AG08395 (cell line): ENCODE data around the gene FNTB.

Experiments
- DNase-seq: peaks from one replicate; pipeline ENCODE4 v3.0.0; 2012; ENCODE audit warnings: mixed read lengths, low spot score

The FNTB gene, protein sequence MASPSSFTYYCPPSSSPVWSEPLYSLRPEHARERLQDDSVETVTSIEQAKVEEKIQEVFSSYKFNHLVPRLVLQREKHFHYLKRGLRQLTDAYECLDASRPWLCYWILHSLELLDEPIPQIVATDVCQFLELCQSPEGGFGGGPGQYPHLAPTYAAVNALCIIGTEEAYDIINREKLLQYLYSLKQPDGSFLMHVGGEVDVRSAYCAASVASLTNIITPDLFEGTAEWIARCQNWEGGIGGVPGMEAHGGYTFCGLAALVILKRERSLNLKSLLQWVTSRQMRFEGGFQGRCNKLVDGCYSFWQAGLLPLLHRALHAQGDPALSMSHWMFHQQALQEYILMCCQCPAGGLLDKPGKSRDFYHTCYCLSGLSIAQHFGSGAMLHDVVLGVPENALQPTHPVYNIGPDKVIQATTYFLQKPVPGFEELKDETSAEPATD

DNA sequence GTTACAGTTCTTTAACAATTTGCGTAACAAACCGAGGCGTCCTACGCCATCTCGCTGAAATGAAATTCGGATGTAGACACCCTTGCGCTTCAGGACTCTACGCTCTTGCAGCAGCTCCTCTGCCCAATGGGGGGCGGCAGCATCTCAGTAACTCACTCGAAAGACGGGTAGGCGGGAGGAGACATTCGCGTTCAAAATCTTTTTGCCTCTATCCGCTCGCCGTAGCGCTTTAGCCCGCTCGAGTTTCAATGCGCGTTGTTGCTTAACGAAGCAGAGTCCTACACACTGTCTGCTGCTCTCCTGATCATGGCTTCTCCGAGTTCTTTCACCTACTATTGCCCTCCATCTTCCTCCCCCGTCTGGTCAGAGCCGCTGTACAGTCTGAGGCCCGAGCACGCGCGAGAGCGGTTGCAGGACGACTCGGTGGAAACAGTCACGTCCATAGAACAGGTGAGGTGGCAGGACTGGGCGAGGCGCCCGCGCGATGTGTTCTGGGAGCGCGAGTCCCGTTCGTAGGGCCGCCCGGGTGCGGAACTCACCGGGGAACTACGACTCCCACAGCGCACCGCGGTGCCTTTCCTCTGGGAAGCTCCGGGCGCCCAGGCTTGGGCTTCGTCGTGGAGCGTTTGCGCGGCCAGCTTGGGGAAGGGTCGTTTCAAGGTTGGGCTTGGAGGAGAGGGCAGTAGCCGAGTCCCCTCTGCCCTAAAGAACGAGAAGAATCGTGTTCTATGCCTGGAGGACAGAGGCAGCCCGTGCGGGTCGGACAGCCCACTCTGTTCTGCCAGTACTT lies at the start of gene FNTB:
FNTB (plus strand) TSS at position 248 of the 790 bp plus-strand sequence; CDS start at position 307, 59 bp downstream.
- DNase-seq = peak; percentile 97

DNA sequence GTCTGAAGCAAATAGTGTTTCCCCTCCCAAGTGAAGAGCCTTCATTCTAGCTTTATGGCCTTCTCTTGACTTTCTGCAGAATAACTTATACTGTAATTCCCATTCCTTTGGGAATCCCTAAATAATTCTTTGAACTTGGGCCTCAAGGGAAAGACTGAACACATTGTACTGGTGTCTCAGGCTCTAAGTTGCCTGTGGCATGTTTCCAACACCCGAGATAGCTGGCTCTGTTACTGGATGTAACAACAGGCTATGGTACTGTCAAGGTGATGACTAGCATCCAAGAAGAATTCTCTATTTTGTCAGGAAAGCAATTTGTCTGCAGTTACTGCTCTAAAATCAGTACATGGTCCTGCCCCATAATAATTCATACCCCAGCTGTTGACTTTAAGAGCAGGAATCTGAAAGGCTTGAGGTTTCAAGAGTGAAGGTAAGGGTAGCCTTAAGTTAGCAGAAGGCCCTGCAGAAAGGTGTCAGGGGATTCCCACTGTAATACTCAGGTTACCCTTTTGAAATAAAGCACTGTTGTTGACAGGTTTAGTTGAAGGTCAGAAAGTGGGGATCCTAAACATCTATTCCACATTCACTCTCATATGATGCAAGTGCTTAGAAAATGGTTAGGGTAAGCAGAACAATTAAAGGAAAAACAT lies 49.4 kb upstream of the FNTB start:
- DNase-seq = no peak

DNA sequence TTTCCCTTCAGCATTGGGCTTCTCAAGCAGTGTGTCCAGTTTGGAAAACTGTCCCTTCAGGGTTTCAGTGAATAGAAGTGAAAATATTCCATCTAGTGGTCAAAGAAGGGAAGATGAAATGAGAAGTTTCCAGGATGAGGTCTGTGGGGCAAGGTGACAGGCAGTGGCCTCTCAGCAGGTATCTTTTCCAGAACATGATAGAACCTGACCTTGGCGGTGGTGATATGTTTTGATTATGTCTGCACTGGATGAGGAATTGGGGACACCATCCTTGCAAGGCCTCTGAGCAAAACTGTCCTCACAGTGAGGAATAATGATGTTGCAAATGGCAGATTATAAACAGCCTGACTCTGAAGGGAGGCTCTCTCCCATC lies 48.9 kb upstream of the FNTB start:
- peak; percentile 19 for DNase-seq

DNA sequence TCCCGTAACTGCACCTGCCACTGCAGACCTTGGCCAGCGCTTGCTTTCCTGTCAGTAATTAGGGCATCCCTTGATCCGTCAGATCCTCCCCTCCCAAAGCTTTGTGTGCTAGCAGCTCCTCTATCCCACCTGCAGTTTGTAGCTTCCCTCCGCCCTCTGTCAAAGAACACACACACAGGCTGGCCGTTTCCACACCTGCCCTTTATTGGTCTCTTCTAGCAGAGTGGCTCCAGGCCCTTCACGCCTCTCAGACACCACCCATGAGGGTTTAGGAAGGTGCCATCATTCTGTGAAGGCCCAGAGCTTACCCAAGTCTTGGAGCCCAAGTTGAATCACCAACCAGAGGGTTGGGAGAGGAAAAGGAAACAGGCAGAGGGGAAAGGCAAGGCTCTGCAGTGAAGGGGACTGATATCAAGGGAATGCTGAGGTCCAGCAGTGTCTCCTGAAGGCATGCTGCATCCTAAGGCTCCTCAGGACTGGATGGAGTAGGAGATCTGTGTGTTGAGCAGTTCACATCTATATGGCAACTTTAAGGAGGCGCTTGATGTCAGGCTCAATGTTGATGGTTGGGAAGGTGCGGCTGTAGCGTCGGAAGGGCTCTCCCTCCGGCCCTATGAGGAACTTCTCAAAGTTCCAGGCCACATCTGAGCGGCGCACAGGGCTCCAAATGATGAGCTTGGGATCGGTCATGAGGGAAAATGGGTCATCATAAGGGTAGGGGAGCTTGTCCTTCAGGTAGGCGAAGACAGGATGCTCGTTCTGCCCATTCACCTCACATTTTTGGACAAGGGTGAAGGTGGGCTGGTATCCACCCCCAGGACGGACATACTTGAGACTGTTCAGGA lies 47.5 kb upstream of the FNTB start:
- DNase-seq = no peak

DNA sequence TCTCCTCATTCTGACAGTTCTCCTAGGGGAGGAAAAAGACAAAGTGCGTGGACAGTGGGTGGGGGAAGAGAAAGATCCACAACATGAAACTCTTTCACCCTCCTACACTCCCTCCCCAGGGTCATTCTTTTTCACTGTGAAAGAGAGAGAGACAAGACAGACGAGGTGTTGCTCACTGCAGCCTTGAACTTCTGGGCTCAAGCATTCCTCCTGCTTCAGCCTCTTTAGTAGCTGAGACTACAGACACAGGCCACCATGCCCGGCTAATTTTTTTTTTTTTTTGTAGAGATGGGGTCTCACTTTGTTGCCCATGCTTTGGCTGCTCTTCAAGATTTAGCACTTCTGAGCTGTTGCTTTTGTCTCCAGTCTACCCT lies 46.9 kb upstream of the FNTB start:
- DNase-seq = no peak

DNA sequence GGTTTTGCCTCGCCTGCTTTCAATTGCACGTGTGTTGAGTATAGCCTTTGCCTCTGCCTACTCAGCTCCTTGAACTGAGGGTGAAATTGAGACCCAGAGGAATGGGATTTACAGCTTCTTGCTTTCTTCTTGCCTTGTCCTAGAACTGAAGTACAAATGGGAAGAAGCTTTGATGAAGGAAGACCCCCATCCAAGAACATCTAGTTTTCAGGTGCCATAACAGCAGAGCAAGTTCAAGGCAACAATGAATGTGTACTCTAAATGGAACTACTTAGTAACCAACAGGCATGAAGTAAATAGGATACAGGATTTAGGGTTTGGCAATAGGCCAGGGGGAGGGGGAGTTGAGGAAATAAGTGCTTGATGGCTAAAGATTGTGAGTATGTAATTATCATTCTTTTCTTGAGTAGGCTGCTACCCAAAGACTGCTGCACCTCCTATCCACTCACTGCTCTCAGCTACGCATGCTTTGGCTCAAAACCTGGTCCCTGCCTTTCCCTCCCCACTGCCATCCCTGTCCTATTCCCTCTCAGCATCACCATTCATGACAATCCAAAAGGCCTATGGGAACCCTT lies 46.3 kb upstream of the FNTB start:
- no peak for DNase-seq

DNA sequence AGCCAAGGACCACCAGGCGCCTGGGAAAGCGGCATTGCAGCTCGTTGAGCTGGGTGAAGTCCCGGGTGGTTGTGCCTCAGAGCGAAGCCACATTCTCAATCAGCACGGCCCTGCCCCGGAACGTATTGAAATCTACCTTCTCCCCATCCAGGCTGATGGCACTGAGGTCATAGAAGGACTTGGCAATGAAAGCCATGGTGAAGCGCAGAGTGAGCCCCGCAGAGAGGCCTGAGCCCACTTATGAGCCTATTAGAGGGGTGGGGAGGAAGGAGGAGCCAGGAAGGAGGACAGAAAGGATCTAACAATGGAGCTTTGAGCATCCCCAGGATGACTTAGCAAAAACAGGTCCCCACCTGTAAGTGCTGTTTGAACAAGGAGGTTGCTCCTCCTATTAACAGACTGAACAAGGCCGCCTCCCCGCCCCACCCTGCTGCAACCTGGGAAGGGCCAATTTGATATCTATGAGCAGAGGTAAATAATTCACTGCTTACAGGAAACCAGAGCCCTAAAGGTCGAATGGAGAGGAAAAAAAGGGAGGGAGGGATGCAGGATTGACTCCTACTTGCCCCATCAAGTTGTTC lies 44.1 kb upstream of the FNTB start, which contains the start of gene GPX2:
GPX2 (minus strand) TSS at position 215 of the 581 bp plus-strand sequence; CDS start at position 196, 19 bp downstream.
- DNase-seq = no peak

DNA sequence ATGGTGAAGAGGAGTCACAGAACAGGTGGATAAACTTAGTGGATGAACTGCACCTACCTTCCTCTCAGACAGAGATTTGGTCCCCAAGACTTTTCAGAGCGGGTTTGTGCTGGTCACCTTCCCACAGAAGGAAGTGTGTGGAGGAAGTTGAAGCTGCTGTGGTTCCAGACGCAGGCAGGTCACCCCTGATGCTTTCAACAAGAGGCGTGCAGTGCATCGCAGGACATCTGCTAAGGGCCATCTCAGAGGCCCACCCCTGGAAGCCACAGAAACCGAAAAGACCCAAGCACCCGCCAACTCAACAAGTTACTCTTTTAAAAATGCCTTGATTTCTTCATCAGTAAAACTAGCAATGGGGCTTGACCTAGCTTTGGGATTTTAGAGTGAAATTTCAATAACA lies 43.1 kb upstream of the FNTB start:
- no peak for DNase-seq

DNA sequence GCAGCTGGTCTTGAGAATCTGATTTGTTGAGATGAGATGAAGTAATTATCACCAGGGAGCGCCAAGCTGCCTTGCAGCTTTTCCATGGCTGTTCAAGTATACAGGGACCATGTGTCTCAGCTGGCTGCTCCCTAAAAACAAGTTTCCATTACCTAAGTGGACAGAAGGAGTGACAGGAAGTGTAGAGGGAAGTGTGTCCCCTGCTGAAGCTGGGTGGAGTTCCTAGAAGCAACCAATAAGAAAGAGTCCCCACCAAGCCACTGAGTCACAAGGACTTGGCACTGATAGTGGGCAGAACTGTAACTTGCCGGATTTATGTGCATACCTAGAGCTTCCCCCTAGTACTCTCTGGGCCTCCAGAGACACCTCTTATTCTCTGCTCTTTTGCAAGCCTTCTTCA lies 42.7 kb upstream of the FNTB start:
- DNase-seq = no peak

DNA sequence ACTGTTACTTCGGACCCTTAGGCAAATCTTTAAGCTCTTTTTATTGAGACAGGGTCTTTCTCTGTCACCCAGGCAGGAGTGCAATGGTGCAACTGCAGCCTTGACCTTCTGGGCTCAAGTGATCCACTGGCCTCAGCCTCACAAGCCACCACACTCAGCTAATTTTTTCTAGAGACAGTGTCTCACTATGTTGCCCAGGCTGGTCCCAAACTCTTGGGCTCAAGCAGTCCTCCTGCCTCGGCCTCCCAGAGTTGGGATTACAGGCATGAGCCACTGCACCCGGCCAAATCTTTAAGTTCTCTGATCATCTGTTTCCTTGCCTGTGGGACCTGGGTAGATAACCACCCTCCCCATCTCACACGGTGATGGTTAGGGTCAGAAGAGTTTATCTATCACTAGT lies 41.8 kb upstream of the FNTB start:
- no peak for DNase-seq

DNA sequence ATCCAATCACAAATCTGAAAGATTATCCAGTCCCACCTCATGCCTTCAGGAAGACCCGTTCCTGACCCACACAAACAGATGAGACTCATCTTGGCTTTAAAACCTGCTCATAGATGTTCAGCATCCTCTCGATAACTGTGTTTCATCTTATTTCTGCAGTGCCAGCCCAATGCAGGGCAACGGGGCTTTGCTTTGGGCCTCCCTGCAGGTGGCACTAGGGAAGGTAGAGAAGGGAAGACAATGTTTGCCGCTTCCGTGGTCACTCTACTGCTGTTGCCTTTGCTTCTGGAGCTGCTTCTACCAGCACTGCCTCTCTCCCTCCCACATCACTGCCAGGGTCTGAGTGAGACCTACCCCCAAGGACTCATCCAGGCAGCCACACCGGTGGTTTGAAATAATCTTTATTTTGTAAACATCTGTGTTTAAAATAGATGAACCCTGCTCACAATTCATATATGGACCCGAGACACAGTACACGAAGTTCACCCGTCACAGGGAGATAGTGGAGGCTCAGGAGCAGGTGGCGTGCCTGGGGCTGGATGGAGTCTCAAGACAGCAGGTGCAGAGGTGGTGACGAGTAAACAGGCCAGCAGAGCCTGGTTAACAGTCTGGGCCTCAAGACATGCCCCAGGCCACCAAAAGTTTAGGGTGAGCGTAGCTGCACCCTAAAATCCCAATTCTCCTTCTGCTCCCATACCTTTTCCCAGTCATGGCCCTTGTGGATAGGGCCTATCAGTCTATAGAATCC lies 41.1 kb upstream of the FNTB start:
- no peak for DNase-seq

DNA sequence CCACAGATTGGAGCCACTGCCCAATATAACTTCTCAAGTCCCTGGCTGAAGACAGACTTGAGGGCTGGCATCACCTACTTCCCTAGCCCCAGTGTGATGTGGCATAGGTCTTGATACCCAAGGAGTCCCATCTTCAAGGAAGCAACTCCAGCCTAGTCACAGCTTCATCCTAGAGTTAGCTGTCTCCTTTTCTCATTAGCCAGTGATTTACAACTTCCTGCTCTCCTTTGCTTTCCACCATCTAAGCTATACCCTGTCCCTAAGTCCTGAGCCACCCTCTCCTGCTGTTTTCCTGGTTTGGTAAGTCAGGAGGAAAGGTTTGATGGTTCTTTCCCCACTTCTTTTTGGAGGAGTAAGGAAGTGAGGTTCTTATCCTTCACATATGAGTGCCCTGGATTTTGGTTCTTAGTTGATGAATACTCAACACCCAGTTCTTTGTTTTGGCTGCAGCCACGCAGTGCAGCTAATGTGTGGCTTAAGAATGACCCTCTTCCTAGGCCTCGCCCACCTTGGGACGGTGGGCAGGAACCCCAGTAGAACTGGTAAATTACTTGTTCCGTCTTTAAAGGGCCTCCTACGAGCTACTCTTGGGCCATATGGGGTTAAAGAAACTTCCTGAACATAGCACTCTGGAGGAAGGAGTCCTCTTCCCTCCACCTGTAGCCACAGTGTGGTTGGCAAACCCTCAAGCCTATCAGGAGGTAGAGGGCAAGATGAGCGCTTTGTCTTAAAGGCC lies 40.2 kb upstream of the FNTB start:
- DNase-seq = no peak

DNA sequence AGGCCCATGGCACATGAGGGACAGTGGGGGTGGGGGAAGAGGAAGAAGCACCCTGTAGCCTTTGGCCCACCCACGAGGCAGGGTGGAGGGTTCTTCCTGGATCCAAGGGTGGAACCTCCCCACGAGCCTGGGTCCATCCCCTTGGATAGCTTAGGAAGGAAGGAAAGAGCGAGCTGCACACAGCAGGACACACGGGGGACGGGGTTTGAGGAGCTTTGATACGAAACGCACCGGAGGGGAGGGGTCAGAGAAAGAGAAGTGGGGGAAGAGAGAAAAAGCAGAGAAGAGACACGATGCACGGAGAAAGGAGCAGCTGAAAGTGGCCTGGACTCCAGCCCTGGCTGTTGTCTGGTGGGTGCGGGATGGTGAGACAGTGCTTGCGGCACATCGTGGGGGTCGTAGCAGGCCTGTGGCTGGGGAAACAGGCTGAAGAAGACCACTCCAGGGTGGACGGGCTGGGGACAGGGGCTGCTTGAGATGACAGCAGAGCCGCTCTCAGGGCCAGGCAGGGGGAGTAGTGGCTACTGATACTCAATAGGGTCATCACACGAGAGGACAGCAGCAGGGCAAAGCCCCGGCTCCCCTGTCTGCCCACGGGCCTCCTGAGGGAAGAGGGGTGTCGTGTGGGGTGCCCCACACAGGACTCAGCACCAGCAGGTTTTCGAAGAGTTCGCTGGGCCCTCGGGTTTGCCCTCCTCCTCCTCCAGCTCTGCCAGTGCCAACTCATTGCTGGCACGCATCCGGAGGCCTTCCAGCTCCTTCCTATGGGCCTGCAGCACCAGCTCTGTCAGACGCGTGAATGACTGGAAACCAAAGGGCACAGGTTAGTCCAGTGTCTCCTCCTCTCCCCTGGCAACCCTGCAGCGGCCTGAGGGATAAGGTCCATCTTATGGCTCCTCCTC lies 38.7 kb upstream of the FNTB start:
- no peak for DNase-seq

DNA sequence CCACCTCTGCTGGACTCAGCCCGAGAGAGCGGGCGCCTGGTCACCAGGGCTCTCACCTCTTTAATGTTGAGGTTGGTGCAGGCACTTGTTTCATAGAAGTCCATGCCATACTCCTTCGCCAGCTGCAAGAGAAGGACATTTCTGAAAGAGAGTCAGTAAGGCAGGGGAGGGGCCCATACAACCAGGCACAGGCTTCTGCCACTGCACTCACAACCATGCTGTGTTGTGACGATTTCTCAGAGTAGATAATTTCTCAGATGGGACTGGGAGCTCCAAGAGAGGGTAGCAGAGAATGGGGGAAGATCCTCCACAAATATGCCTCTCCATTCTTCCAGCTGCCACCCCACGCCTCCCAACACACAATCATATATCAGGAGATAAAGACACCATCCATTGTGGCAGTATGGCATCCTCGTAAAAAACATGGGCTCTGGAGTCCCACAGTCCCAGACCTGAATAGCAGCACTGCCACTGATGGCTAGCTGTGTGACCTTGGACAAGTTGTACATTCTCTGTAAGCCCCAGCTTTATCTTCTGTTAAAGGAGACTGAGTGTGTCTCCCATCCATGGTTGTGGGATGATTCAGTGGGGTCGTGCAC lies 38.0 kb upstream of the FNTB start:
- no peak for DNase-seq

DNA sequence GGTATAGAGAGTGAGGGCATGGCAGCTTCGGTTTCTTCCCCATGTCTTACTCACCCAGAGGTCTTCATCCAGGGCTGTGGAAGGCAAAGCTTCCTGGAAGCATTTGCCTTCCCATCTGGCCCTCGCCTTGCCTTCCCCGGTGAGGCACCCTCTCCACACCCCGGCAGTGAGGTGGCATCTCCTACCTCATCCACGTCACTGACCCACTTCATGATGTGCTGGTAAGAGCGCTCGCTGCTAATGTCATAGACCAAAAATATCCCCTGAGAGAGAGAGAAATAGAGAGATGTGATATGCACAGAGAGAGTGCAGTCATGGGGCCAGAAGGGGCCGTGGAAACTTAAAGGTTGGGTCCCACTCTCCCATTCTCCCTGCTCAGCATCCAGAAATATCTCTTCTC lies 35.8 kb upstream of the FNTB start:
- DNase-seq = no peak

DNA sequence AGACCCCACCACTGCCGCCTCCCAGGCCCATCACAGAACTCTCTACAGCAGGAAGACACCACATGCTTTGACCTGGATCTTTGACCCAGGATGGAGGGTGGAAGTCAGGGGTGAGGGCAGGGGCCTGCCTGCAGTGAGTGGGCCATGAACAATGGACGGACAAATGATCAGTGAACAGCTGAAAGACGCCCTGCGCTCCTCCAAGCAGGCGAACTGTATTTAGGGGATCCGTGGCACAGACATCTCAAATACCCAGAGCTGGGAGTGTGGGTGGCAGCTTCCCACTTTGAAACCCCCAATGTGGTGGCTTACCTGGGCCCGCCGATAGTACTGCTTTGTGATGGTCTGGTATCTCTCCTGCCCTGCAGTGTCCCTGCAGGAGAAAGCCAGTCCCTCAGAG lies 35.4 kb upstream of the FNTB start:
- DNase-seq = no peak

DNA sequence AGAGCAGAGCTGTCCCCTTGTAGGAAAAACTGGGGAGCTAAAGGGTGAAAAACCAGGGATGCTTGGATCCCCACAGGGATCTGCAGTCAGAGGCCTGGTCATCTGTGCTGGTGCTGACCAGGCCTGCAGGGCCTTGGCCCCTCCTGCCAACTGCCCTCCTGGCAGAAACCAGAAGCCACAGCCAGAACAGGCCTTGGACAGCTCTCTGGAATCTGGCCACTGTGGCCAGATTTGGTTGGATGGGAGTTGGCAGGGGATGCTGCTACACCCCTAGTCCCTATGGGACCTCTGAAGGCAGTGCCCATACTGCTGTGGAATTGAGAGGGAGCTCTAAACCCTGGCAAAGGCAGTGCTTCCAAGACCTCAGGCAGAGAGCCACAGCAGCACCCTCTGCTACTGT lies 35.0 kb upstream of the FNTB start:
- no peak for DNase-seq

DNA sequence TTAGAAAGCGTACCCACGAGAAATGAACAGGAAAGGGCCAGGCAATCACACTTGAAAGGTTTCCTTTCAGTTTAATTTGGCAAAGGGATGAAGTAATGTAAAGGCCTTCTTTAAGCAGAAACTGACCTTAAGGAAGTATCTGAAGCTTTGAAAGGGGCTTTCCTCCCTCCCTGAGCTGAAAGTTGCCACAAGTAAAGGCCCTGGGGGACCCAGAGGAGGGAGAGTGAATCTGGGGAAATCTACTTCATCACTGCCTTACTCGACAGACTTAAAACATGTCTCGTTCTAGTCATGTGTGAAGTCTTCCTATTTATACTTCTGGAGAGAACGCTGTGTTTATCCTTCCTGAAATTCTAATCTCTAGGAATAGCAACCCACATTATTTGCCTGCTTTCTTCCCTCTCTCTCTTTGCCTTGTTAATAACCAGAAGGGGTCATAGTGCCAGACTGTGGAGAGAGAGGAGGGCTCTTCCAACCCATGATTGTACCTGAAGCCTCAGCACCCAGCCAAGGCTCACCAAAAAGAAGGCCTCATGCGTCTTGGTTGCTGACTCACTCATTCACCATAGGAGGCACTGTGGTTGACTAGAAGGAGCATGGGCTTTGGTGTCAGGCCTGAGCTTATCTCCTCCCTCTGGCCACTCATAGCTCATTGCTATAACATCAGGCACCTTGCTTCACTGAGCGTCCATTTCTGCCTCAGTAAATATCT lies 33.9 kb upstream of the FNTB start:
- no peak for DNase-seq
